Measurements from ENCODE around the gene AGO3. TPM values are rescaled to one million over a fixed set of nuclear protein-coding genes. Genes with fewer than 3 reads are reported as not detected.

Gene AGO3
- total RNA-seq, 1 donor from 2014 or later = 51.3 TPM

Other genes with a start within 250 kb of the AGO3 start
- 13.5 TPM for gene C1orf216, start 212.2 kb upstream of the AGO3 start, total RNA-seq (ENCODE audit: insufficient read depth, low replicate concordance)
- gene CLSPN, start 161.1 kb upstream of the AGO3 start, total RNA-seq (ENCODE audit: insufficient read depth, low replicate concordance) = 1.9 TPM
- gene AGO4, start 123.1 kb upstream of the AGO3 start, total RNA-seq (ENCODE audit: insufficient read depth, low replicate concordance) = 25.3 TPM
- gene AGO1, start 47.9 kb upstream of the AGO3 start, total RNA-seq (ENCODE audit: insufficient read depth, low replicate concordance) = 8.4 TPM
- not detected for gene TEKT2, start 153.0 kb downstream of the AGO3 start, total RNA-seq (ENCODE audit: insufficient read depth, low replicate concordance)
- 37.8 TPM for gene ADPRS, start 157.8 kb downstream of the AGO3 start, total RNA-seq (ENCODE audit: insufficient read depth, low replicate concordance)
- gene COL8A2, start 194.1 kb downstream of the AGO3 start, total RNA-seq (ENCODE audit: insufficient read depth, low replicate concordance) = 110 TPM
- gene TRAPPC3, start 218.4 kb downstream of the AGO3 start, total RNA-seq (ENCODE audit: insufficient read depth, low replicate concordance) = 38.5 TPM
- 64.0 TPM for gene MAP7D1, start 225.1 kb downstream of the AGO3 start, total RNA-seq (ENCODE audit: insufficient read depth, low replicate concordance)